IPS-NIHi7 (cell line): ENCODE measurements around the gene WDR47.
"Not testable (repeated sequence)": the region's sequence is repeated elsewhere in the genome, so short reads cannot be mapped to it uniquely, and the experiment has no call there.

Experiments used
- DNase-seq: peaks from one replicate; pipeline ENCODE4 v3.0.0; 2012; ENCODE audit warnings: mixed read lengths; ENCODE audit errors: extremely low spot score

WDR47 gene

DNA sequence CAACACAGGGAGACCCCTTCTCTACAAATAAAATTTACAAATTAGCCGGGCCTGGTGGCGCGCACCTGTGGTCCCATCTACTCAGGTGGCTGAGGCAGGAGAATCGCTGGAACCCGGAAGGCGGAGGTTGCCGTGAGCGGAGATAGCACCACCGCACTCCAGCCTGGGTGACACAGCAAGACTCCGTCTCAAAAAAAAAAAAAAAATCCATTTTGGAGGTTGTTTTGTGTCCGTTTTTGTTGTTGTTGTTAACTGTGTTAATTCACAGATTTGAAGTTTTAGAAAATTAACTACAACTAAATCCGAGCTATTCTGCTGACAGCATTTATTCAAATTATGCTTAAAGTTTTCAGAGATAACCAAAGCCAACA, 79.2 kb downstream of the WDR47 start:
- DNase-seq: no peak

DNA sequence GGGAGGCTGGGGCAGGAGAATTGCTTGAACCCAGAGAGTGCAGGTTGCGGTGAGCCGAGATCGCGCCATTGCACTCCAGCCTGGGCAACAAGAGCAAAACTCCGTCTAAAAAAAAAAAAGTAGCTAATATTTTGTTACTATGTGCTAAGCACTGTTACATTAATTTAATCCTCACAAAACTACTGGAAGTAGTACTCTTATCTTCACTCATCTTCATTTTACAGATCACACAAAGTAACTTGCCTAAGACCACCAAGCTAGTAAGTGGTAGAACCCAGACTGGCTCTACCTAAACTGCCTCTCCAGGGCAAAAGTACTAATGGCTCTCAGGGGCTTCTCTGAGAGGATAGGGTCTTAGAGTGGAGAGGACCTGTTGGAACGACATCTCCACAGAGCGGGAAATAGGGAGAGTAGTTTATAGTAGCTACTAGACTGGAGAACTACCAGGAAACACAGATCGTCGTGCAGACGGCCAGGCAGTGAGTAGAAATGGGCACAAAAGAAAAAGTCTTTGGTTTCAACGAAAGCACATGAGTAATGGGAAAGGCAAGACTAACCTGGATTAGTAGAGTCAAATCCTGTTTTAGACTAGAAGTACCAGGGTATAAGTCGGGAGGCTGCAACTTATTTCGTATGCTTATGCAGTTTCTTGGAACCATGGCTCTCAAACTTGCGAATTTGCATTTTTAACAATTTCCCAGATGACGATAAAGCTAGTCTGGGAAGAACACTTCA, 80.0 kb downstream of the WDR47 start:
- no peak for DNase-seq

DNA sequence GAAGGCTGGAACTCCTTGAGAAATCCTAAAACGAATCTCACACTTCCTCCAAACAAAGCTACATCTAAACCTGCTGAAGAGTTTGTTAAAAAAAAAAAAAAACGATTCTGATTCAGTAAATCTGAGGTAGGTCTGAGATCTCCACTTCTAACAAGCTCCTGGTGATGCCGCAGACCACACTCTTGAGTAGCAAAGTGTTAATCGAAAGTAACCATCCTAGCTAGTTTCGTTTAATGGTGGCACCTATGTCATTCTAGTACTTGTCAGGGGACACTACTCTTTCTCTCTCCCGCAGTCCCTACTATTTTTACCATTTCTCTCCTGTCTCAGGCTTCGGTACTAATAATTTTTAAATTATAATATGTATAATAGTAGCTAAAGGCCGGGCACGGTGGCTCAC, 80.7 kb downstream of the WDR47 start:
- DNase-seq: no peak

DNA sequence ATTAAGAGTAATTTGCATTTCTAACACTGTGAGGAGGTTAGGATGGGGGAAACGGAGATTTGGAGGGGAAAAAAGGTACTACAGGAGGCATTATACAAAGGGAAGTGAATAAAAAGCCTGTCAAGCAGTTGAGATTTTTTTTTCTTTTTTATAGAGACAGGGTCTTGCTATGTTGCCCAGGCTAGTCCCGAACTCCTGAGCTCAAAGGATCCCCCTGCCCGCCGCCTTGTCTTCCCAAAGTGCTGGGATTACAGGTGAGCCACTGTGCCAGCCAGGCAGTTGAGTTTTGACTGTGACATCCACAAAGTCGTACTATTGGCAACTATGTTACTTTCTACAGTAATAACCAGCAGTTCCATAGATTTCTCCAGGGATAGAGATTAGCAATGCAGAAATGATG, 81.2 kb downstream of the WDR47 start:
- DNase-seq: no peak

DNA sequence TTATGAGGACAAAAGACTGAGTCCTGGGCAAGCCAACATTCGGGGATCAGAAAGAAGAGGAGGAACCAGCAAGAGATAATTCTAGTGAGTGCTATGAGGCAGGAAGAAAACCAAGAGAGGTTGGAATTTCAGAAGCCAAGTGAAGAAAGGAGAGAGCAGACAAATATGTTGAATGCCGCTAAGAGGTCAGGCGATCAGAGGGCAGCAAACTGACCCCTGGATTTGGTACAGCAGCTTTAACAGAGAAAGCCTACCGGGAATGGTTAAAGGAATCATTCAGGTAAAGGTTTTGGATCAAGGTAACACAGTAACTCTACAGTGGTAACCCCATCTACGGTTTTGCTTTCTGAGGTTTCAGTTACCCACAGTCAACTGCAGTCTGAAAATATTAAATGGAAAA, 84.0 kb downstream of the WDR47 start:
- DNase-seq: no peak

DNA sequence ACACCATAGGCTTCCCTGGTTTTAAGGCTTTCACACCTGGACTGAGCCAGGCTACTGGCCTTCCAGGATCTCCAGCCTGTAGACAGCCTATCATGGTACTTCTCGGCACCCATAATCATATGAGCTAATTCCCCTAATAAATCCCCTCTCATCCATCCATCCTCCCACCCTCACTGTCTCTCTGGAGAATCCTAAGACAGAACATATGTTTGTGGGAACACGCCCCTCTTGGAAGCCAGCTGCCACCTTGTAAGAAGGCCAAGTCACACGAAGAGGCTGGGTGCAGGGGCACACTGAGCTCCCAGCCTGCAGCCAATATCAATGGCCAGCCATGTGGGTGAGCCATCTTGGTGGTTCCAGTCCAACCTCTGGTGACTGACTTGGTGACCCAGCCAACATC, 86.0 kb downstream of the WDR47 start:
- no peak for DNase-seq

DNA sequence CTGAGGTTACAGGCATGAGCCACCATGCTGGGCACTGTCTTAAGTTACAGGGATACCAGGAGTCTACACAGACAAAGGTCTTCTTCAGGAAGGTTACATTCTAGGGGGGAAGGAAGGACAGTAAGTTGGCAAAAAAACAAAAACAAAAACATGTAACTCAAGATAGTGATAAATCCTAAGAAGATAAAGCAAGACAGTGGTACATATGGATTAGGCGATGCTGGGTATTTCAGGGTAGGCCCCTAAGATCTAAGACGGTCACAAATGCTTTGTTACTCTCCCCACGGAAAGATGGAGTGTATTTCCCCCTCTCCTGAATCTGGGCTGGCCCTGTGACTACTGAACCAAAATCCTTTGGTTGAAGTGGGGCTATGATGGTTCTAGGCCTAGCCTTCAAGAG, 86.8 kb downstream of the WDR47 start:
- DNase-seq: no peak

DNA sequence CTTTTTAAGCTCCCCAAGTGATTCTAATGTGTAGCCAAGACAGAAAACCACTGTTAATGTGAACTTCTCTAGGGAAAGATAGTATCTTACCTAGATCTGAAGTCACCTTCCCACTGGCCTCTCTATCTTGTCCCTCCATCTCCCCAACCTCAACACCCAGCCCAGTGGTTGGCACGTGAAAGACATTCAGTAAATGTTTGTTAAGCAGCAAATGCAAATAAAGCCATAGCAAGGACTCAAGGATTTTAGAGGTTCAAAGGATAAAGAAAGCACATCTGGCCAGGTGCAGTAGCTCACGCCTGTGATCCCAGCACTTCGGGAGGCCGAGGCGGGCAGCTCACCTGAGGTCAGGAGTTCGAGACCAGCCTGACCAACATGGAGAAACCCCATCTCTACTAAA, 88.5 kb downstream of the WDR47 start:
- DNase-seq: no peak

DNA sequence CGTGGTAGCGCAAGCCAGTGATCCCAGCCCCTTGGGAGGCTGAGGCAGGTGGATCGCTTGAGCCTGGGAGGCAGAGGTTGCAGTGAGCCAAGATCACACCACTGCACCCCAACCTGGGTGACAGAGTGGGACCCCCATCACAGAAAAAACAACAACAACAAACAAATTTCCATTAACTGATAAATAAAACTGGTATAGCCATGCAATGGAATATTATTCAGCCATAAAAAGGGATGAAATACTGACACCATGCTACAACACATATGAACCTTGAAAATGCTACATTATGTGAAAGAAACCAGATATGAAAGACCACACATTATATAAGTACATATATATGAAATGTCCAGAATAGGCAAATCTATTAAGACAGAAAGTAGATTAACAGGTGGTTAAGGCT, 90.7 kb downstream of the WDR47 start:
- DNase-seq: no peak

DNA sequence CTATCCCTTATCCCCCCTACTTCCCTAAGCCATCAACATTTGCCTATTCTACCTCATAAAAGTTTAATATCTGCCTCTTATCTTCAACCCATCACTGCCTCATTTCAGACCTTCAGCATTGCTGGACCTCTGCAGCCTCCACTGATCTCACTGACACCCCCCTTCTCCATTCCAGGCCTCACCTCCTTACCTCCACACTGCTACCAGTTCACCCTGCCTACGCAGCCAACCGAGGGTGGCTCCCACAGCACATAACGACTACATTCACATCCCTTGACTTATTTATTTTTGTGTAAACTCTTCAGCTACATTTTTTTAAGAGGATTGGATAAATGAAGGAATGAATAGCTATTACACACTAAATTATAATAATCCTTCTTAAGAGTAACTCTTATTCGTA, 92.9 kb downstream of the WDR47 start:
- no peak for DNase-seq

DNA sequence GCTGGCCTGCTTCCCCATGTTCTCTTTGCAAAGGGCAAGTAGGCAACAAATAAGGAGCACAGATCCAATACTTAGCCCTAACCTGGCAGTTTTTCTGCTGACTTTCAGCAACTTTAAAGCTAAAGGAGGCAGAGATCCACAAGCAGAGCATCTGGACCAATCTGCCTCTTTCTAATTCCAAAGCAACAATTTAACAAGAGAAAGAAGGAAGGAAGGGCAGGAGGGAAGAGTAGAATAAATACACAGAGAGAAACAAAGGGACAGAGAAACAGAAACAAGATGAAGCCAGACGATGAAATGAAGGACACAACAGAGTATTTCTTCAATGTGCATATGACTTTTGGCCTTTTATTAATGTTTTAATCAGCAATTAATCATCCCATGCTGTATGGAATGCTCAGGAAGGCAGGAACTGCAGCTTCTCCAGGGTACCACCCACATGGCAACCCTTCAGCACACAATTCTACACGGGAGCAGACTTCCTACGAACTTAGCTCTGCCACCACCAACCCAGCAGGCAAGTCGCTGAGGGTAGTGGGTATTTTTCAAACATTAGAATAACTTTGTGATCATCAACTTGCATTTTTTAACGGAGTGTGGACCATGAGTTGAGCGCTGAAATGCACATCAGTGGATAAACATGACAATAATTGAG, 93.9 kb downstream of the WDR47 start:
- DNase-seq: peak; percentile 20

DNA sequence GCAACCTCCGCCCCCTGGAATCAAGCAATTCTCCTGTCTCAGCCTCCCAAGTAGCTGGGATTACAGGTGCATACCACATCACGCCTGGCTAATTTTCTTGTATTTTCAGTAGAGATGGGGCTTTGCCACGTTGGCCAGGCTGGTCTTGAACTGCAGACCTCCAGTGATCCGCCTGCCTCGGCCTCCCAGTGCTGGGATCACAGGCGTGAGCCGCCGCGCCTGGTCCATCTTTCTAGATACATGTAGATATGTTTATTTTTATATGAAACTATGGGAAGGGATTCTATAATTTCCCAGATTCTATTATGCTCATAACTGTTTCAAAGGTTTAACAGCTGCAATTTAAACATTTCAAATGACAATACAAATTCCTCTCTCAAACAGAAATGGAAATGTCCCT, 105.7 kb downstream of the WDR47 start:
- no peak for DNase-seq

DNA sequence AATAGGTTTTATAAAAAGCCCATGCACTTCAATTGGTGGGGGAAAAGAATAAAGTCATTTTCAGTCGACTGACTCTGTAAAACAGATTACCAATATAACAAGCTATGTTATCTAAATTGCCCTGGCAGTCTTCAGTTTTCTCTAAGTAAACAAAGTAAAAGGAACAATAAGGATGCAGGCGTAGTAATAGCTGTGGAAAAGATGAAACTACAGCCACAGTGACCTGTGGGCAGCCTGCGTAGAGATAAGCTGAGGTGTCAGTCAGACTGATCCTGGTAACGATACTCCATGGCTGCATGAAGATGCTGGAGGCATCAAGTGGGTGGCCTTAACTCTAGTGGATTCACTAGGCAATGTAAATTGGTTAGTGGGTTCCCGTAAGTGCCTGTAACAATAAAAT, 108.0 kb downstream of the WDR47 start:
- DNase-seq: no peak

DNA sequence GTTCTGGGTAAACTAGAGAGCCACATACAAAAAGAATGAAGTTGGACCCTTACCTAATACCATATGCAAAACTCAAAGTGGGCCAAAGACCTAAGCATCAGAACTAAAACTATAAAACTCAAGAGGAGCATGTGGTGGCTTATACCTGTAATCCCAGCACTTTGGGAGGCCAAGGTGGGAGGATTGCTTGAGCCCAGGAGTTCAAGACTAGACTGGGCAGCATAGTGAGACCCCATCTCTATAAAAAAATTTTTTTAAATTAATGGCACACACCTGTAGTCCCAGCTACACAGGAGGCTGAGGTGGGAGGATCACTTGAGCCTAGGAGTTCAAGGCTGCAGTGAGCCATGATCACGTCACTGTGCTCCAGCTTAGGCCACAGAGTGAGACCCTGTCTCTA, 114.3 kb downstream of the WDR47 start:
- not testable (repeated sequence) for DNase-seq

DNA sequence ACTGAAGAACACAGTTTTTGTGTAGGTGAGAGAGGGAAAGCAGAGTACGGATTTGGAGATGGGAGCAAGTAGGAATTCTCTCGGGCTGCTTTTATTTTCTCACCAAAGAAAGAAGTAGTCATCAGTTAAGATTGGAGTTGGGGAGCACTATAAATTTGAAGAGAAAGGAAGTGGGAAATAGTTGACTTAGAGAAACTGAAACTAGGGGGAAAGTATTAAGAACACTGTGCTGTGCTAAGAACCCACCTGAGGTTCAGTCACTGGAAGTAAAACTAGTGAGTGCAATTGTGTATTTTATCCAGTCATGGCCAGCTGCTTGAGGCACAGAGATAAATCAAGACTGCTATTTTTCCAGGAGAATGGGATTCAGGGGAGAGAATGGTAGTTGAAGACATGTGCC, 116.0 kb downstream of the WDR47 start:
- DNase-seq: no peak
